ENCODE data around the gene TUBGCP6. TPM values are rescaled to one million over a fixed set of nuclear protein-coding genes. Genes with fewer than 3 reads are reported as not detected.

TUBGCP6 gene
- total RNA-seq, 1 donor from 2014 or later: 26.3 TPM

- H3K27ac Mint-ChIP-seq (ENCODE audit: unreplicated experiment): no peak overlapping the region
- H3K4me3 Mint-ChIP-seq (ENCODE audit: unreplicated experiment): no peak overlapping the region
- Histone ChIP-seq H3K4me1 (ENCODE audit: insufficient read depth, low read length) (peaks cover 10% of the 10 kb centered on the region), H2AFZ (ENCODE audit: low read depth, low read length) (no peak overlapping the region), H3K4me2 (ENCODE audit: low read length) (no peak overlapping the region), H3K36me3 (ENCODE audit: insufficient read depth, low read length) (peaks cover 6% of the 10 kb centered on the region), H4K20me1 (ENCODE audit: insufficient read depth, low read length) (peaks cover 73% of the 10 kb centered on the region), H3K27ac (ENCODE audit: low read depth, low read length) (no peak overlapping the region), H3K9ac (ENCODE audit: low read length) (no peak overlapping the region), H3K27me3 (ENCODE audit: insufficient read depth, low read length) (no peaks in the 10 kb centered on the region), H3K4me3 (ENCODE audit: insufficient read depth, low read depth, low read length) (no peak overlapping the region), H3K79me2 (ENCODE audit: insufficient read depth, low read length) (peaks cover 70% of the 10 kb centered on the region), H3K9me3 (ENCODE audit: insufficient read depth, low read depth, low read length) (no peaks in the 10 kb centered on the region)
- peaks cover 12% of the 10 kb centered on the region for H3K4me1 Mint-ChIP-seq (ENCODE audit: low read depth, unreplicated experiment)
- H3K9me3 Mint-ChIP-seq (ENCODE audit: unreplicated experiment): no peaks in the 10 kb centered on the region
- TF ChIP-seq CTCF (IDR thresholded peaks at IDR 0.05; ENCODE audit: insufficient read depth, low read depth, low read length) (no peak), EZH2 (IDR thresholded peaks at IDR 0.05; ENCODE audit: insufficient read depth, low read length) (no peak)
- H3K36me3 Mint-ChIP-seq (ENCODE audit: low read depth, unreplicated experiment): peaks cover 2% of the 10 kb centered on the region
- H3K27me3 Mint-ChIP-seq (ENCODE audit: low read depth, unreplicated experiment): no peaks in the 10 kb centered on the region
- DNase-seq (ENCODE audit: low read depth): no peak
- no peak for FAIRE-seq
Observed at GRCh38 chr22:50287731-50288130, 42.9 kb upstream of the TUBGCP6 start.

GRCh38 chr22:50286701-50287318 lies 42.0 kb upstream of the TUBGCP6 start:
- FAIRE-seq: no peak
- no peaks in the 10 kb centered on the region for H3K27me3 Mint-ChIP-seq (ENCODE audit: low read depth, unreplicated experiment)
- peaks cover 64% of the 10 kb centered on the region for H3K79me2 ChIP-seq (ENCODE audit: insufficient read depth, low read length)

More at GRCh38 chr22:50286701-50287318, 42.0 kb upstream of the TUBGCP6 start:
- no peak overlapping the region for H3K4me2 ChIP-seq (ENCODE audit: low read length)
- no peak overlapping the region for H3K27ac ChIP-seq (ENCODE audit: low read depth, low read length)
- H3K4me3 ChIP-seq (ENCODE audit: insufficient read depth, low read depth, low read length): no peak overlapping the region
- H2AFZ ChIP-seq (ENCODE audit: low read depth, low read length): no peak overlapping the region
- Mint-ChIP-seq H3K36me3 (ENCODE audit: low read depth, unreplicated experiment) (no peaks in the 10 kb centered on the region), H3K4me1 (ENCODE audit: low read depth, unreplicated experiment) (peaks cover 6% of the 10 kb centered on the region), H3K9me3 (ENCODE audit: unreplicated experiment) (no peaks in the 10 kb centered on the region), H3K4me3 (ENCODE audit: unreplicated experiment) (no peak overlapping the region), H3K27ac (ENCODE audit: unreplicated experiment) (no peak overlapping the region)
- no peak overlapping the region for H3K9ac ChIP-seq (ENCODE audit: low read length)
- H3K36me3 ChIP-seq (ENCODE audit: insufficient read depth, low read length): peaks cover 11% of the 10 kb centered on the region
- no peaks in the 10 kb centered on the region for H3K27me3 ChIP-seq (ENCODE audit: insufficient read depth, low read length)
- no peak for TF ChIP-seq CTCF (IDR thresholded peaks at IDR 0.05; ENCODE audit: insufficient read depth, low read depth, low read length)
- no peak for TF ChIP-seq EZH2 (IDR thresholded peaks at IDR 0.05; ENCODE audit: insufficient read depth, low read length)
- peaks cover 14% of the 10 kb centered on the region for H3K4me1 ChIP-seq (ENCODE audit: insufficient read depth, low read length)
- H3K9me3 ChIP-seq (ENCODE audit: insufficient read depth, low read depth, low read length): no peaks in the 10 kb centered on the region
- peaks cover 68% of the 10 kb centered on the region for H4K20me1 ChIP-seq (ENCODE audit: insufficient read depth, low read length)
- no peak for DNase-seq (ENCODE audit: low read depth)
